ENCODE measurements around the gene COL6A1. TPM values are rescaled to one million over a fixed set of nuclear protein-coding genes. Genes with fewer than 3 reads are reported as not detected.

Gene COL6A1
- total and polyA plus RNA-seq, 2 of the 4 experiments (the other 2 are of a cell fraction), result 173 to 1,578 TPM

DNA sequence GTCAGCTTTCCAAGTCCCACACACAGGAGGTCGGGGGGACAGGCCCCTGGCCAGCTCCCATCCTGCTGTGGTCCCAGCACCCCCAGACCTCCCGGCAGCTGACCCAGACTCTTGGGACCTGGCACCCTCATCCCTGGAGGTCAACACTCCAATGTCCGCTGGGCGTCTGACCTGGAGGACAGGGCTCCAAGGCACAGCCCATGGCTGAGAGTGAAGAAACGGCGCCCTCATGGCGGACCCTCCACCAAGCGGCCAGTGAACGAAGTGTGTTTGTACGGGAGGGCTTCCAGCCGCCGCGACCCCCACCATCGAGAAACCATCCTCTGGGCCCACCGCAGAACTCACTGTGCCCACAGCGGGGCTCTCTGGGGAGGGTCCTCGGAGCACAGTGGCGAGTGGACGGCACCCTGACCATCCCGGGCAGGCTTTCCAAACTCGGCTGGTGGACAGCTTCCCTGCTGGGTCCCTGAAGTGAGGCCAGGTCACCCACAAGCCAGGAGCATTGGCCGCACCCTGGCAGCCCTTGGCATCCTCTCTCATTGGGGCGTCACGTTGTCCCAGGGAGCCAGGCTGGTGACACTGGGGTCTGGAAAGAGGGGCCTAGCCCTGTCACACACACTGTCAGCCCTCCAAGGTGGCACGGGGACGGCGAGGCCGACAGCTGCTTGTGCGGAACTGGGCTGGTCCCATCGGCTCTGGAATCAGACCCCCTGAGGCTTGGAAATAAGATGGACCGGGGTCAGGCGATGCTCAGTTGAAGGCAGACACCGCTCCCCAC, 68.5 kb downstream of the COL6A1 start:
- Histone ChIP-seq H3K23ac (ENCODE audit: low read depth, low read length) (peak overlapping the region; percentile 89), H3K4me1 (ENCODE audit: control insufficient read depth, insufficient read depth, low read length) (peaks cover 27% of the 10 kb centered on the region), H3K9me1 (ENCODE audit: insufficient read depth, low read length) (peaks cover 12% of the 10 kb centered on the region), H4K20me1 (ENCODE audit: insufficient read depth, low read length) (0 out of 2 replicates have a peak, but pooled peaks cover 3% of the 10 kb centered on the region), H2AK9ac (replicated peaks; ENCODE audit: low read depth, low read length, poor library complexity) (peak overlapping the region; percentile 95), H2BK15ac (ENCODE audit: low read depth, low read length) (peak overlapping the region; percentile 100; the same call in 2 of the 3 replicates), H3K9ac (ENCODE audit: low read depth, low read length) (peak overlapping the region; percentile 34; the same call in 1 of the 2 replicates), H3K27me3 (ENCODE audit: control insufficient read depth, insufficient read depth, low read length) (no peaks in the 10 kb centered on the region), H3K79me1 (ENCODE audit: low read depth in 1 of 2, low read length in 2 of 2) (peaks cover 4 to 40% of the 10 kb centered on the region in 2 experiments; a peak in 3 of 4 replicates), H2BK5ac (ENCODE audit: low read depth, low read length, poor library complexity, severe bottlenecking) (peak overlapping the region; percentile 99), H3K14ac (replicated peaks; ENCODE audit: low read depth, low read length) (peak overlapping the region; percentile 96), H3K4me3 (ENCODE audit: insufficient read depth, low read depth, low read length) (no peak overlapping the region), H3K27ac (ENCODE audit: insufficient read depth, low read length) (peak overlapping the region; percentile 95), H3K36me3 (ENCODE audit: control insufficient read depth, insufficient read depth, low read length) (no peaks in the 10 kb centered on the region), H4K5ac (ENCODE audit: low read depth, low read length) (peak overlapping the region; percentile 87), H4K91ac (ENCODE audit: insufficient read depth, low read depth, low read length) (peak overlapping the region; percentile 99), H3K4me2 (ENCODE audit: low read depth, low read length) (no peak overlapping the region; the same call in 1 of the 2 replicates), H4K8ac (ENCODE audit: low read depth in 2 of 2, low read length in 2 of 2) (peak overlapping the region; percentile 83 to 88), H2AK5ac (ENCODE audit: low read depth, low read length) (peak overlapping the region; percentile 99), H2BK20ac (ENCODE audit: low read depth, low read length) (peak overlapping the region; percentile 86), H2AFZ (replicated peaks; ENCODE audit: low read length, poor library complexity) (peak overlapping the region; percentile 79), H3K18ac (ENCODE audit: low read depth, low read length) (peak overlapping the region; percentile 75), H3K56ac (ENCODE audit: extremely low read depth, insufficient read depth, low read length) (peak overlapping the region; percentile 91), H2BK120ac (ENCODE audit: low read depth, low read length) (peak overlapping the region; percentile 100), H3K4ac (ENCODE audit: low read depth, low read length) (peak overlapping the region; percentile 99), H3K9me3 (ENCODE audit: control insufficient read depth, insufficient read depth, low read length) (no peaks in the 10 kb centered on the region)
- dilution Hi-C loops (cut with HindIII; ENCODE audit: low sequenced_read_pairs, unreplicated experiment) (no loop called here), intact Hi-C loops (cut with micrococcal nuclease) (loop anchor here (1.0 to 2.0 kb wide), 3 partner anchors 14 to 42 kb away; no protein-coding TSS in a partner anchor), in situ Hi-C loops (cut with MboI; ENCODE audit: low sequenced_read_pairs) (no loop called here)
- ChIA-PET POLR2A (ENCODE audit: unreplicated experiment) (no interaction called here), CTCF (interaction anchor here (1.2 to 1.3 kb wide), 2 partner anchors 24 to 69 kb away, joined by 3 read pairs; partner anchors contain the start of gene COL6A1)
- DNase-seq (no peak), ATAC-seq (ENCODE audit: low read depth) (no peak)
- 87% methylated on average over 14 of the region's 33 CpGs; no CpG with 5 or more reads in 1 of the 2 experiments for WGBS, 2 experiments (ENCODE audit: extremely low coverage in 2 of 2, insufficient read length in 1 of 2)
- TF ChIP-seq NFE2L2 (IDR thresholded peaks at IDR 0.05; ENCODE audit: low read depth, low read length) (no peak), RCOR1 (IDR thresholded peaks at IDR 0.05; ENCODE audit: insufficient replicate concordance, low read length) (no peak), MAFK (IDR thresholded peaks at IDR 0.05; ENCODE audit: low read depth, low read length) (no peak), BHLHE40 (IDR thresholded peaks at IDR 0.05; ENCODE audit: low read depth, low read length) (no peak), RAD21 (IDR thresholded peaks at IDR 0.05; ENCODE audit: low read length) (no peak), RFX5 (IDR thresholded peaks at IDR 0.05; ENCODE audit: low read depth, low read length) (no peak), MXI1 (IDR thresholded peaks at IDR 0.05; ENCODE audit: borderline replicate concordance, low read depth, low read length) (no peak), POLR2A (IDR thresholded peaks at IDR 0.05; ENCODE audit: low read depth, low read length) (no peak; the same call in 1 of the 2 replicates), CHD1 (IDR thresholded peaks at IDR 0.05; ENCODE audit: low read depth, low read length) (no peak), FOS (IDR thresholded peaks at IDR 0.05; ENCODE audit: low read depth, low read length) (no peak)
- TF ChIP-seq, protein P1, sequence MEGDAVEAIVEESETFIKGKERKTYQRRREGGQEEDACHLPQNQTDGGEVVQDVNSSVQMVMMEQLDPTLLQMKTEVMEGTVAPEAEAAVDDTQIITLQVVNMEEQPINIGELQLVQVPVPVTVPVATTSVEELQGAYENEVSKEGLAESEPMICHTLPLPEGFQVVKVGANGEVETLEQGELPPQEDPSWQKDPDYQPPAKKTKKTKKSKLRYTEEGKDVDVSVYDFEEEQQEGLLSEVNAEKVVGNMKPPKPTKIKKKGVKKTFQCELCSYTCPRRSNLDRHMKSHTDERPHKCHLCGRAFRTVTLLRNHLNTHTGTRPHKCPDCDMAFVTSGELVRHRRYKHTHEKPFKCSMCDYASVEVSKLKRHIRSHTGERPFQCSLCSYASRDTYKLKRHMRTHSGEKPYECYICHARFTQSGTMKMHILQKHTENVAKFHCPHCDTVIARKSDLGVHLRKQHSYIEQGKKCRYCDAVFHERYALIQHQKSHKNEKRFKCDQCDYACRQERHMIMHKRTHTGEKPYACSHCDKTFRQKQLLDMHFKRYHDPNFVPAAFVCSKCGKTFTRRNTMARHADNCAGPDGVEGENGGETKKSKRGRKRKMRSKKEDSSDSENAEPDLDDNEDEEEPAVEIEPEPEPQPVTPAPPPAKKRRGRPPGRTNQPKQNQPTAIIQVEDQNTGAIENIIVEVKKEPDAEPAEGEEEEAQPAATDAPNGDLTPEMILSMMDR (conservative IDR thresholded peaks at IDR 0.05; ENCODE audit: low read depth, low read length), result no peak
- TF ChIP-seq, protein P2, sequence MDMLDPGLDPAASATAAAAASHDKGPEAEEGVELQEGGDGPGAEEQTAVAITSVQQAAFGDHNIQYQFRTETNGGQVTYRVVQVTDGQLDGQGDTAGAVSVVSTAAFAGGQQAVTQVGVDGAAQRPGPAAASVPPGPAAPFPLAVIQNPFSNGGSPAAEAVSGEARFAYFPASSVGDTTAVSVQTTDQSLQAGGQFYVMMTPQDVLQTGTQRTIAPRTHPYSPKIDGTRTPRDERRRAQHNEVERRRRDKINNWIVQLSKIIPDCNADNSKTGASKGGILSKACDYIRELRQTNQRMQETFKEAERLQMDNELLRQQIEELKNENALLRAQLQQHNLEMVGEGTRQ (IDR thresholded peaks at IDR 0.05; ENCODE audit: low read depth, low read length), result no peak
- no TSS peak for BruUV-seq (replicated peaks)

All from IMR-90 (cell line).